HepG2 (cell line): Measurements from ENCODE around the gene NAPSA. TPM values are rescaled to one million over a fixed set of nuclear protein-coding genes. Genes with fewer than 3 reads are reported as not detected.

ENCODE experiments used
- DR1 ChIP-seq: sonication (generic); formaldehyde crosslinking; IDR thresholded peaks from 2 replicates; pipeline ENCODE4 v1.8.0; 2021; ENCODE audit warnings: mild to moderate bottlenecking, missing genetic modification reagents, inconsistent platforms
- ELF1 ChIP-seq: sonication (generic); formaldehyde crosslinking; IDR thresholded peaks from 2 replicates; pipeline ENCODE4 v1.4.0; 2020; ENCODE audit warnings: missing genetic modification reagents
- FOSL1 ChIP-seq: sonication (generic); formaldehyde crosslinking; IDR thresholded peaks from 2 replicates; pipeline ENCODE4 v1.9.0; 2021; ENCODE audit warnings: missing genetic modification reagents, borderline replicate concordance
- KDM3A ChIP-seq: IDR thresholded peaks from 2 replicates; pipeline ENCODE4 v1.6.1; 2018; ENCODE audit warnings: low read depth, missing compliant biosample characterization
- KLF9 ChIP-seq: IDR thresholded peaks from 2 replicates; pipeline ENCODE4 v1.6.1; 2016; ENCODE audit warnings: low read depth
- MIER2 ChIP-seq: IDR thresholded peaks from 2 replicates; pipeline ENCODE4 v1.6.1; 2016; ENCODE audit warnings: missing biosample characterization, missing genetic modification reagents
- MXD1 ChIP-seq: sonication (generic); formaldehyde crosslinking; IDR thresholded peaks from 2 replicates; pipeline ENCODE4 v1.4.0; 2020; ENCODE audit warnings: mild to moderate bottlenecking, missing genetic modification reagents
- NONO ChIP-seq, 2 experiments: fragments of 450-650 bp in 1 of 2; sonication (generic) in 1 of 2; formaldehyde crosslinking in 1 of 2; IDR thresholded peaks in 1 of 2; conservative IDR thresholded peaks in 1 of 2; 2 replicates each; pipeline versions ENCODE4 v1.6.1 to v1.8.0; 2017 to 2022; ENCODE audit warnings: mild to moderate bottlenecking in 1 of 2, missing genetic modification reagents in 1 of 2, moderate library complexity in 1 of 2
- REPIN1 ChIP-seq: sonication (generic); formaldehyde crosslinking; IDR thresholded peaks from 2 replicates; pipeline ENCODE4 v1.8.0; 2022; ENCODE audit warnings: missing genetic modification reagents, low read depth, mild to moderate bottlenecking, borderline replicate concordance
- TMF1 ChIP-seq: sonication (generic); formaldehyde crosslinking; IDR thresholded peaks from 2 replicates; pipeline ENCODE4 v1.8.1; 2022; ENCODE audit warnings: low read depth, missing genetic modification reagents
- ZFX ChIP-seq: sonication (generic); formaldehyde crosslinking; IDR thresholded peaks from 2 replicates; pipeline ENCODE4 v1.4.0; 2020; ENCODE audit warnings: mild to moderate bottlenecking, low read depth, missing genetic modification reagents, moderate library complexity
- ZNF143 ChIP-seq: sonication (generic); formaldehyde crosslinking; IDR thresholded peaks from 2 replicates; pipeline ENCODE4 v1.4.0; 2020; ENCODE audit warnings: missing genetic modification reagents
- ZNF263 ChIP-seq: sonication (generic); formaldehyde crosslinking; IDR thresholded peaks from 2 replicates; pipeline ENCODE4 v1.4.0; 2020; ENCODE audit warnings: missing genetic modification reagents
- ZNF331 ChIP-seq: sonication (generic); formaldehyde crosslinking; IDR thresholded peaks from 2 replicates; pipeline ENCODE4 v1.4.0; 2020; ENCODE audit warnings: missing genetic modification reagents
- ZNF343 ChIP-seq: sonication (generic); formaldehyde crosslinking; IDR thresholded peaks from 2 replicates; pipeline ENCODE4 v1.4.0; 2020; ENCODE audit warnings: mild to moderate bottlenecking, missing genetic modification reagents
- ZNF556 ChIP-seq: sonication (generic); formaldehyde crosslinking; IDR thresholded peaks from 2 replicates; pipeline ENCODE4 v1.4.0; 2020; ENCODE audit warnings: mild to moderate bottlenecking, missing genetic modification reagents, borderline replicate concordance
- ZNF629 ChIP-seq: sonication (generic); formaldehyde crosslinking; conservative IDR thresholded peaks from 2 replicates; pipeline ENCODE4 v1.5.0; 2020; ENCODE audit warnings: missing genetic modification reagents
- ZNF768 ChIP-seq: sonication (generic); formaldehyde crosslinking; IDR thresholded peaks from 2 replicates; pipeline ENCODE4 v1.4.0; 2020; ENCODE audit warnings: missing genetic modification reagents
- polyA plus RNA-seq, 8 experiments: library from polyadenylated mRNA; depleted of rRNA in 3 of 8; stranded (reverse) in 7 of 8; unstranded in 1 of 8; fragments of >200 nt; fragmentation: Illumina TruSeq in 4 of 8; extraction: Trizol in 4 of 8; gene quantifications; 2 replicates each; pipeline versions ENCODE4 v1.2.1 to v1.2.3, GENCODE V29; 2011 to 2016; ENCODE audit warnings: low read depth in 4 of 8, missing spikeins in 1 of 8, mixed read lengths in 1 of 8; ENCODE audit not compliant: insufficient read depth in 1 of 8
- total RNA-seq, 5 experiments: library from RNA; depleted of rRNA; stranded (reverse); fragments of >200 nt; fragmentation: Illumina TruSeq; extraction: Trizol; gene quantifications; 2 replicates each; pipeline ENCODE4 v1.2.3, GENCODE V29; 2016; ENCODE audit warnings: low read depth in 1 of 5
- TF ChIP-seq, protein P1 (sequence below): sonication (generic); formaldehyde crosslinking; IDR thresholded peaks from 2 replicates; pipeline ENCODE4 v1.5.0; 2020; ENCODE audit warnings: missing genetic modification reagents, mild to moderate bottlenecking, borderline replicate concordance
- TF ChIP-seq, protein P2 (sequence below): sonication (generic); formaldehyde crosslinking; IDR thresholded peaks from 2 replicates; pipeline ENCODE4 v1.5.0; 2020; ENCODE audit warnings: mild to moderate bottlenecking, missing genetic modification reagents, moderate library complexity
- TF ChIP-seq, protein P3 (sequence below): sonication (generic); formaldehyde crosslinking; IDR thresholded peaks from 2 replicates; pipeline ENCODE4 v1.5.0; 2020; ENCODE audit warnings: missing genetic modification reagents, mild to moderate bottlenecking, borderline replicate concordance
- TF ChIP-seq, protein P4 (sequence below): sonication (generic); formaldehyde crosslinking; IDR thresholded peaks from 2 replicates; pipeline ENCODE4 v1.8.0; 2022; ENCODE audit warnings: low read depth, missing genetic modification reagents

The NAPSA gene
- total and polyA plus RNA-seq, 2 of the 13 experiments (the other 11 are each of a cell fraction or from before 2014, with no cell fraction given), result not detected

DNA sequence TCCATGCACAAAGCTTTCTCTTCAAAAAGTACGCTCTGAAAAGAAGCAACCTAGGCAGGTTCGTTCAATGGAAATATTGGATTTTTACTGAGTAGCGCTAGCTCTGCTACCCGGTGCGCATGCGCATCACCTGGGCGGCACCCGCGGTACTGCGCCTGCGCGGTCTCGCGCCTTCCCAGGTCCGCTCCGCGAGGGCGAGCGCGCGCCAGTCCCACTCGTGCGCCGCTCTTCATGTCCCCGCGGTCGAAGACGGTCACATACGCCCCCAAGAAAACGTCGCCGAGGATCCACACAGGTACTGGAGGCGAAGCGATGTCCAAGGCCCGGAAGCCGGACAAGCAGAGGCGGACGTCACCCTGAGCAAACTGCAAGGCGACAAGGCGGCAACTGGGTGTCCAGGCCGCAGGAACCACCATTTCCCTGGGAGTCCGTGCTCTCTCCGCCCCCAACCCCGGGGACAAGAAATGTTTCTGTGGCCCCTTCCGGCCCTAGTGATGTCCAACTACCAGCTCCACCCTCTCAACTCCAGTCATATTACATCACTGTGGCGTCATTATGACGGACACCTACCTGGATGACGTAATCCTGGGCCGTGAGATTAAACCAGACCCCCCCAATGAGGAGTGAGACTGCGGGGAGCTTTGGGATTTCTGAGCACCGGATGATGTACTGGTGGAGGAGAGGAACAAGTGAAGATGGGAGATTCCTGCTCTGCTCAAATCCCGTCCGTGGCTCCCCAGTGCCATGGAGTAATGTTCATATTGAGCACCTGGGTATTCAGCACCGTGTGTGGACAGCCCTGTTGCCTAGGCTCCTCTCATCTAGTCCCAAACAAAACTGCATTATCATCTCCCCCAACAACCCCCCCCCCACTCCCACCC is 31.5 kb downstream of the NAPSA start (continued):
- TF ChIP-seq, protein P1, sequence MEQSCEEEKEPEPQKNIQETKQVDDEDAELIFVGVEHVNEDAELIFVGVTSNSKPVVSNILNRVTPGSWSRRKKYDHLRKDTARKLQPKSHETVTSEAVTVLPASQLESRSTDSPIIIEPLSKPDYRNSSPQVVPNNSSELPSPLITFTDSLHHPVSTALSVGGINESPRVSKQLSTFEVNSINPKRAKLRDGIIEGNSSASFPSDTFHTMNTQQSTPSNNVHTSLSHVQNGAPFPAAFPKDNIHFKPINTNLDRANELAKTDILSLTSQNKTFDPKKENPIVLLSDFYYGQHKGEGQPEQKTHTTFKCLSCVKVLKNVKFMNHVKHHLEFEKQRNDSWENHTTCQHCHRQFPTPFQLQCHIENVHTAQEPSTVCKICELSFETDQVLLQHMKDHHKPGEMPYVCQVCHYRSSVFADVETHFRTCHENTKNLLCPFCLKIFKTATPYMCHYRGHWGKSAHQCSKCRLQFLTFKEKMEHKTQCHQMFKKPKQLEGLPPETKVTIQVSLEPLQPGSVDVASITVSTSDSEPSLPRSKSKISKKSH (CRISPR knock-in tag), result peak; percentile 94
- peak; percentile 55; the same call in 1 of the 2 replicates for TF ChIP-seq ZNF768 (CRISPR knock-in tag)
- 0 out of 2 replicates have a peak, but pooled peaks have one; percentile 39 for TF ChIP-seq KDM3A
- TF ChIP-seq, protein P2, sequence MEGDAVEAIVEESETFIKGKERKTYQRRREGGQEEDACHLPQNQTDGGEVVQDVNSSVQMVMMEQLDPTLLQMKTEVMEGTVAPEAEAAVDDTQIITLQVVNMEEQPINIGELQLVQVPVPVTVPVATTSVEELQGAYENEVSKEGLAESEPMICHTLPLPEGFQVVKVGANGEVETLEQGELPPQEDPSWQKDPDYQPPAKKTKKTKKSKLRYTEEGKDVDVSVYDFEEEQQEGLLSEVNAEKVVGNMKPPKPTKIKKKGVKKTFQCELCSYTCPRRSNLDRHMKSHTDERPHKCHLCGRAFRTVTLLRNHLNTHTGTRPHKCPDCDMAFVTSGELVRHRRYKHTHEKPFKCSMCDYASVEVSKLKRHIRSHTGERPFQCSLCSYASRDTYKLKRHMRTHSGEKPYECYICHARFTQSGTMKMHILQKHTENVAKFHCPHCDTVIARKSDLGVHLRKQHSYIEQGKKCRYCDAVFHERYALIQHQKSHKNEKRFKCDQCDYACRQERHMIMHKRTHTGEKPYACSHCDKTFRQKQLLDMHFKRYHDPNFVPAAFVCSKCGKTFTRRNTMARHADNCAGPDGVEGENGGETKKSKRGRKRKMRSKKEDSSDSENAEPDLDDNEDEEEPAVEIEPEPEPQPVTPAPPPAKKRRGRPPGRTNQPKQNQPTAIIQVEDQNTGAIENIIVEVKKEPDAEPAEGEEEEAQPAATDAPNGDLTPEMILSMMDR (CRISPR knock-in tag), result no peak
- TF ChIP-seq KLF9 (CRISPR knock-in tag), result no peak
- peak; percentile 35; the same call in 1 of the 2 replicates for TF ChIP-seq FOSL1 (CRISPR knock-in tag)
- TF ChIP-seq MXD1, result peak; percentile 93
- TF ChIP-seq ZNF343, result peak; percentile 77; the same call in 1 of the 2 replicates
- peak; percentile 74 for TF ChIP-seq ZNF263 (CRISPR knock-in tag)
- no peak for TF ChIP-seq MIER2 (CRISPR knock-in tag)
- TF ChIP-seq ELF1 (CRISPR knock-in tag), result 0 out of 2 replicates have a peak, but pooled peaks have one; percentile 23
- no peak for TF ChIP-seq NONO (IDR thresholded peaks at IDR 0.05)
- peak; percentile 16; the same call in 1 of the 2 replicates for TF ChIP-seq NONO (CRISPR knock-in tag; conservative IDR thresholded peaks at IDR 0.05)
- TF ChIP-seq, protein P3, sequence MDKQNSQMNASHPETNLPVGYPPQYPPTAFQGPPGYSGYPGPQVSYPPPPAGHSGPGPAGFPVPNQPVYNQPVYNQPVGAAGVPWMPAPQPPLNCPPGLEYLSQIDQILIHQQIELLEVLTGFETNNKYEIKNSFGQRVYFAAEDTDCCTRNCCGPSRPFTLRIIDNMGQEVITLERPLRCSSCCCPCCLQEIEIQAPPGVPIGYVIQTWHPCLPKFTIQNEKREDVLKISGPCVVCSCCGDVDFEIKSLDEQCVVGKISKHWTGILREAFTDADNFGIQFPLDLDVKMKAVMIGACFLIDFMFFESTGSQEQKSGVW (CRISPR knock-in tag), result no peak
- TF ChIP-seq ZNF331 (CRISPR knock-in tag), result 0 out of 2 replicates have a peak, but pooled peaks have one; percentile 10
- TF ChIP-seq REPIN1 (CRISPR knock-in tag), result 0 out of 2 replicates have a peak, but pooled peaks have one; percentile 29
- 0 out of 2 replicates have a peak, but pooled peaks have one; percentile 50 for TF ChIP-seq TMF1 (CRISPR knock-in tag)
- peak; percentile 72 for TF ChIP-seq ZNF143 (CRISPR knock-in tag)
- TF ChIP-seq ZNF556, result peak; percentile 58; the same call in 1 of the 2 replicates
- TF ChIP-seq DR1 (CRISPR knock-in tag), result peak; percentile 50
- TF ChIP-seq ZFX (CRISPR knock-in tag), result peak; percentile 90
- 0 out of 2 replicates have a peak, but pooled peaks have one; percentile 25 for TF ChIP-seq ZNF629
- TF ChIP-seq, protein P4, sequence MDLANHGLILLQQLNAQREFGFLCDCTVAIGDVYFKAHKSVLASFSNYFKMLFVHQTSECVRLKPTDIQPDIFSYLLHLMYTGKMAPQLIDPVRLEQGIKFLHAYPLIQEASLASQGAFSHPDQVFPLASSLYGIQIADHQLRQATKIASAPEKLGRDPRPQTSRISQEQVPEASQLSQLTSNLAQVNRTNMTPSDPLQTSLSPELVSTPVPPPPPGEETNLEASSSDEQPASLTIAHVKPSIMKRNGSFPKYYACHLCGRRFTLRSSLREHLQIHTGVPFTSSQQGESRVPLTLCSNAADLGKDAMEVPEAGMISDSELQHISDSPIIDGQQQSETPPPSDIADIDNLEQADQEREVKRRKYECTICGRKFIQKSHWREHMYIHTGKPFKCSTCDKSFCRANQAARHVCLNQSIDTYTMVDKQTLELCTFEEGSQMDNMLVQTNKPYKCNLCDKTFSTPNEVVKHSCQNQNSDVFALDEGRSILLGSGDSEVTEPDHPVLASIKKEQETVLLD, result peak; percentile 67; the same call in 1 of the 2 replicates
